COR-L47 (cell line): ENCODE results near the gene TTLL5.

Experiments
- DNase-seq: peaks from one replicate; lab custom pipeline; 2025; lab: John Stamatoyannopoulos, UW

The TTLL5 gene

DNA sequence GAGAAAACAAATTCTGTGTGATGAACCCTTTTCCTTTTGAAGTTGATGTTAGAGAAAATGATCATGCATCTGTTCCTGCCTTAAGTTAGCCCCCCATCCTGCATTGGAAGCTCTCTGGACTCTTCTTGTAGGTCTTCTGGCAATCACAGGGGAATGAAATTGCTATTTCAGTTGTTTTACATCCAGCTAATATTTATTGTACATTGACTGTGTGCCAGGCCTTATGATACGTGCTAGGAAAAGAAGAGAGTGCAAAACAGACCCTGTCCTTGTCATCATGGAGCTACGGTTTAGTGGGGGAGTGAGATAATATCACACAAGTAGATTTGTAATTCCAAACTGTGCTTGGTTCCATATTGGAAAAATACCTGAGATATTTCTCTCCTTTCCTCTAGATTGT is 202.2 kb downstream of the TTLL5 start:
- DNase-seq, result no peak

DNA sequence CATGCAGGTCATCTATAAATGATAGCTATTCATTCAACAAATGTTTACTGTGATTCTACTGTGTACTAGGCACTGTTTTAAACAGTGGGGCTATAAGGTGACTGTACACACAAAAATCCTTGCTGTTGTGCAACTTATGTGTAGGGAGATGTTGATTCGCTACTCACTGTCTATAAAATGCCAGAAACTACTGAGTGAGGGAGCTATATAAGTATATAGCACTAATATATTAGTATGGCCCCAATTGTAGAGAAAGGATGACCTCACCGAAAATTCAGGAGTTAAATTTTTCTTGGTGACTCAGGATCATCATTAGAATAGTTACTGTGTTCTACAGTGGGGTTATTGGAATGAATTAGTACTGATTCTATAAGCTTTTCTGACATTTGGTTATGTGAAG is 203.3 kb downstream of the TTLL5 start:
- DNase-seq, result no peak

DNA sequence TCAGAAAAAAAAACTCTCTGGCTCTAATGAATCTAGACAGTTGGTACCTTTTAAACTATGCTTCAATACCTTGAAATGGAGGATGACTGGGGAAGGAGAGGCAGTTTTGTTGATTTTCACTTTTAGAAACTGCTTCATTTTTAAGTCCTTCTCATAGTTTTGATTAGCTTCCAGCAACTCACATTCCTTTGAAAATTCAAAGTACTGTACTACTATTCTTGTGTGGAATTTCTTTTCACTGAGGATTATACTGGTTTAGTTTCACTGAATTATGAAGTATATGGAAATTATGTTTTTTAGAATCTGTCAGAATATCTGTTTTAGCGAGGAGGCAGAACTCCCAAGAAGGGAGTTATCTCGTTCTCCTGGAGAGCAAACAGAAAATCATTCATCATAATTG is 204.5 kb downstream of the TTLL5 start:
- no peak for DNase-seq

DNA sequence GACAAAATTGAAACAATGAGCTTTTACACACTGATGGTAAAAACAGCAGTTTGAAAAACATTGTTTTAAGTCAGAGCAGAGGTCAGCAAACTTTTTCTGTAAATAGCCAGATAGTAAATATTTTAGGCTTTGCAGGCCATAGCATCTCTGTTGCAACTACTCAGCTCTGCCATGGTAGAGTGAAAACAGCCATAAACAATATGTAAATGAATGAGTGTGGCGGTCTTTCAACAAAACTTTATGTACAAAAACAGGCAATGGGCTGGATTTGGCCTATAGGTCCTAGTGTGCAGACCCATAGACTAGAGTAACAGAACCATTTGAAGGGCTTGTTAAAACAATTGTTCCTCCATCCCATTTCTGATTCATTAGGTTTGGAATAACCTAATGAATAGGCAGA is 205.9 kb downstream of the TTLL5 start:
- DNase-seq, result no peak

DNA sequence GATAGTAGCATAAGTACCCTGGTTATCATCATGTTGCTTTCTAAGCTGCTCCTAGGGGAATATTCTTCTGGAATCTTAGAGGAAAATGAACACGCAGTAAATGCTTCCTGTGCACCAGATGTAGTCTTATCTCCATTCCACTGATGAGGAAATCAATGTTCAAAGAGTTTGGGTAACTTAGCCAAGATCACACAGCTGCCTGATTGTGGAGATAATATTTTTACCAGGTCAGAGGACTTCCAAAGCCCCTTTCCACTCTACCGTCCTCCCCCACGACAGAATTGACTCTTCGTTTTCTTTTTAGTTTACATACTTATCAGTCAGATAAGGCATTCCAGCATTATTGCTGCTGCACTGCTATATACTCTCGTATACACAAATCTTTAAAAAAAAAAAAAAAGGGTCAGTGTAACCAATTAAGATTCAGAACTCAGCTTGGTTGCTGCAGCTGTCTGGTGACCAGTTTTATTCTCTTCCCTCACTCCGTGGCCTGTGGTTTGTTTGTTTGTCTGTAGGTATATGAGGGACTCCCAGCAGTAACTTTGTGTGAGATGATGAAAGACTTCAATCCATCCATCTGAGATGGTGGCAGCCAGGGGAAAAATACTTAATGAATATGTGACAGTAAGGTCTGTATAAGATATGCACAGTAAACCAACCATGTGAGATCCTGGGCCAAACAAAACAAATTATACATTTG is 210.3 kb downstream of the TTLL5 start:
- DNase-seq, result no peak

DNA sequence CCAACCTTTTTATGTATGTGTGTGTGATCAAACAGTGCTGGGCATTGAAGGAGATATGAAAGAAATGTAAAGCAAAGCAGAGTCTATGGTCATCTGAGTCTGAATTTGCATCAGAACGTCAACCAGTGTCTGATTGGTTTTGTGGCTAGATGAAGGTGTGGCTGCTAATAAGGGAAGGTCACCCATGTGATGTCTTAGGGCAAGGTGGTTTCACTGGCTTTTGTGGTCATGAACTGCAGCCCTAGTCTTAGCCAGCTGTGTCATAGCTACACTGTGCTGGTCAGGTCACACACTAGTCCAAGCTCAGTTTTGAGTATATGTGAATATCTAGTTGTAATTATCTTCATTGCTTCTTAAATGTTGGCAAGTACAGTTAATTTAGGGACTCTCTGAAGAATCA is 214.9 kb downstream of the TTLL5 start:
- no peak for DNase-seq

DNA sequence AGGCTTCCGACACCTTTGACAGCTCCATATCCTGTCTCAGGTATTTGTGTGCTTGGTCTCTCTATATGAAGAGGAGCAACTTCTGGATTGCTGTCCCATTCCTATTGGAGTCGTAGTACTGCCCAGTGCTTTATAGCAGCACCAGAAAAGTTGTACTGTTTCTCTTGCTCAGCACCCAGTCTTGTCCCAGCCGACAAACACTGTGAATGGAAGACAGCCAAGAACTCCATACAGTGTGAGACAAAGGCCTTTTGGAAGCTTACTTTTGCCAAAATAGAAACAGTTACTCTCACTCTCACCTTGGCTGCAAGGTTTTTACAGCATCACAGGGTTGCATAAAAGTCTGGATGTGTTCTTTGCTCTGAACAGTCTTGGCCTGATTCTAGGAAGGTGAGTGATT is 215.5 kb downstream of the TTLL5 start:
- DNase-seq, result no peak

DNA sequence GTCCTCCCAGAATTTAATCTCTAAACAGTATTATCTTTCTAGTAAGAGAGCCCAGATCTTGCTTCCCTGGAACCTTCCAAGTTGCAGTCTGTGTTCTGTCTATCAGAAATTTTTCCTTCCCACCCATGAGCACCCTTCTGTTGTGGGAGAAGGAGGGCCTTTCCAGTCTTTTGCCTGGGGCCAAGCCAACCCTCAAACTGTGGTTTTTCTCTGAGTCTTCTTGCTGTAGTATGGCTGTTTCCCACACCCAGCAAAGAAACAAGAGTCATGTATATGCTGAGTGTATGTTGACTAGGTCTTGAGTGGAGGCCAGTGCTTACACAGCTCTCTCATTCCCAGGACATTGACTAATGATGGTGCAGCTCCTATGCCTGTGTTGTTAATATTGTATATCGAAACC is 216.2 kb downstream of the TTLL5 start:
- DNase-seq, result no peak

DNA sequence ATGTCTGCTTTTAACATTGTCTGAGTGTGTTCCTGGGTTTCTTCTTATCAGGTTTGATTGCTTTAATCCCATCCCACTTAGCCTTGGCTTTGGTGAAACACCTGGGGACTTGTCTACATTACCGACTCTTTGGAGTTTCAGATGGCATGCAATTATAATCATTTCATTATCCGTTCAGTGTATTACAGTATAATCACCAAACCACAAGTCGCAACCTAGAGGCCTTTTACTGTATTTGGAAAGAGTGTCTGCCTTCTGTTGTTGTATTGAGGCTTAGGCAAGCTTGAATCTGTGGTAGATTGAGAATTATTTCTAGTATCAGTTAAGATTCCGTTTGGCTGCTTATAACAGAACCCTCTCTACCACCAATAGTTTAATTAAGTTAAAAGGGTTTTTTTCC is 216.8 kb downstream of the TTLL5 start:
- no peak for DNase-seq

DNA sequence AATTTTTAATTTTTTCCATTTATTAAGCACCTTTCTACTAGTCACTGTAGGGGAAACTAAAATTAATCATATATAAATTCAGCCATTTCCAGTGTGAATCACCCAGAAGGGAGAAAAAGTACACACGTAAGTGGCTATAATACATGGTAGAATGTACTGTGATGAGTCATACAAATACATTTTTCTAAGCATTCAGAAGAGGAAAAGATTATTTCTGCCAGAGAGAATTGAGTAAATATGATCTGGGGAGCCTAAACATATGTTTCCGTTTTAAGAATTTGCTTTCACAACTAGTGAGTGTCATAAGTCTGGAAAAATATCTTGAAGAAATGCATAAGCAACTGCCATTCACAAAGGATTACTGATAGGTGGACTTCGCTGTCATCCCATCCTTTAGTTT is 218.0 kb downstream of the TTLL5 start:
- DNase-seq, result no peak

DNA sequence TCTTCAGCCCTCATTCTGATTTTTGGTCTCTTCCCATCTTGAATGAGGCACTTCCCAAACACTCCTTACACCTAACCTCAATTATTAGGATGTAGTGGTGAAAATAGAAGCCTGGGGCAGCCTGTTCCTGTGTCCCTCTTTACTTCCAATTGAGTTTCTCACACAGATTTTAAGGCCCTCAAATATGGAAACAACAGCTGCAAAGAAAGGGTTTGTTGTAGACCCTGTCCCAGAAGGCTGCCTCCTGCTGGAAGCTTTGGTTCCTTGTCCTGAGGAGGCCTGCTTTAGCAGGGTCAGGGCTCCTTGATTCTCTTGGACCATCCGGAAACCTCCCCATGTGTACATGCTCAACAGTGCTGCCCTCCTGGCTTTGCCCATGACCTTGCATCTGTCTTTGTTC is 219.5 kb downstream of the TTLL5 start:
- DNase-seq, result no peak

DNA sequence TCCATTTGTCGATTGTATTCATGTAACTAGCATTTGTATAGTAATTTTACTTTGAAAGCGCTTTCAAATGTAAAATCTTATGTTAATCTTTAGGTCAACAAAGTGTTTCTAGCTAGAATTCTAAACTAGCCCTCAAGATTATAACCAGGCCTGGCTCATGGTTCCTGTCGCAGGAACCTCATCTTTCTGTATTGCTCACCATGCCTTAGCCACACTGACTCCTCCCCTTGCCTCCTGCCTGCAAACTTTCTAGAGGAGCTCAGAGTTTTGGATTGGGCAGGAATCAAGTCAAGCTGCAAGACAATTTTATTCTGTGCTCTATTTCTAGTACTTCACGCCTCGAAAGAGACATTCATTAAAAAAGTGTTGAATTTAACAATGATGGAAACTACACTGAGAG is 220.9 kb downstream of the TTLL5 start:
- no peak for DNase-seq

DNA sequence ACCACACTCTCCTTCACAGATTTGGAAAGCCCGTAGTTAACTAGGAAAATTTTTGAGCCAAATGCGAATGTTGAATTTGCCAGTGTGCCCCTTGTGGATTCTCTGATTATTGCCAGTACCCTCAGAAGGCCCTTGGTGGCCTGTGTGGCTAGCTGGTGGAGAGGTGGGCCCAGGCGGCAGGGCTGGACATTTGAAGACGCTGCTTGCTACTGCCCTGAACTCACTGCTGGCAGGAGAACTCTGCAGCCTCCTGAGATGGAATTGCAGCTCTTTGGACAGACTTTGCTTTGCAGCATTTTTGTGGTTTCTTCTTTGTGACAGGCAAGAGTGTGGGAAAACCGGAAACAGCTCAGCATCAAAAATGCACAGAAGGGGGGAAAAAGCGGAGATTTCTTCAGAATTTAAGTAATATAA is 223.2 kb downstream of the TTLL5 start:
- no peak for DNase-seq

DNA sequence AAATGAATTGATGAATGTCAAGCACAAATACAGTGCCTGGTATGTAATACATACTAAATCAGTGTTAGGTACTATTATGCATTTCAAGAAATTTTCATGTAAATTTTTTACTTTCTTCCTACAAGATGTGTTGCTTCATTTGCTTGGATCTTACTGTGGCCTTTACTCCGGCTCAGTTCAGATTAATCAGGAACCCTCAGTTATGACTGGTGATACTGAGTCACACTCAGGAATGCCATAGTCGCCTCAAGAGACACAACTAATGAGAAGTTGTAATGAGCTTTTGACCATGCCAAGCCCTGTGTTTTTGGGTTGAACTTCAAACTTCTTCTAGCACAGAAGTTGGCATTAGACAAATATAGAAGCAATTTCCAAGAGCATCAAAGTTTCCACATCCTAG is 224.8 kb downstream of the TTLL5 start:
- DNase-seq, result no peak

DNA sequence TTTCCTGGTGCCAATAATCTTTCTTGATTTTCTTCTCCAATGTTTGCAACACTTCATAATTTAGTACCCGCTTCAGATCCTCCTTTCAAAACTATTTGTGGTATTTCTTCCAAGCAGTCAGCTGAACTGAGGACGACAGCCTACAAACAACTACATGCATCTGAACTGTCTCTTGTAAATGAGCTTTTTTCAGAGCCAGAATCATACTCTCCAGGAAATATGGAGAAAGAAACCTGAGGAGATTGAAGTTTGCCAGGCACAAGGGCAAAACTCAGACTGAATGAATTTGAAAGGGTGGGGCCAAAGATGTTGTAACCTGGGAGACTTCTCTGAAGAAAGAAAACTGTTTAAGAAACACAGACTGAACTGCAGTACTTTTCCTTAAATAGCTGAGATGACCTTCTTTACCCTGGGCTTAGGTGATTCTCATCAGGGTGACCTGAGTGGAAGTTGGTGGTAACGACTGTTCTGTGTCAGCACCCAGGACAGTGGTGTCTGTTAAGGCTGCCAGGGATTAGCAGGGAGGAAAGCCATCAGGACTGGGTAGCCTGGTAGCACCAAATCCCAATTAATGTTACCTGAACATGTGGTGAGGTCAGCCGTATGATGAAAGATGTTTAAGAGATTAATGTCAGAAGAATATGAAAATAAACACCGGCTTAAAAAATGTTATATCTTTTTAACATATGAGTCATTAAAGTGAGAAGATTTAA is 225.7 kb downstream of the TTLL5 start:
- DNase-seq, result no peak

DNA sequence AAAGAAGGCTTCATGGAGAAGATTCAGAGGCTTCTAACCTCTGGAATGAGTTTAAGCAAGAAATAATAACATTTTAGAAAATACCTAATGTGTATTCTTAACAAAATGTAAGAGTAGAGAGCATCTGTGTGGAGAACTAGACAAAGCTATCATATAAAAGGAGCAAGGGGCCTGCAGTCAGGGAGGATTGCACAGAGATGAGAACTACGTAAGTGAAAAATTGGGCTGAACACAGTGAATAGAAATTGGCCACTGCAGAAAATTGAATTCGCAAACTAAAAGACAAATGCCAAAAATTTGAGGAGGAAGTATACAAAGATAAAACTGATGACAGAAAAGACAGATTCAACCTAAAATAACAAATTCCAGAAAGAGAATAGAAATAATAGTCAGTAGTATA is 227.9 kb downstream of the TTLL5 start:
- DNase-seq, result no peak

DNA sequence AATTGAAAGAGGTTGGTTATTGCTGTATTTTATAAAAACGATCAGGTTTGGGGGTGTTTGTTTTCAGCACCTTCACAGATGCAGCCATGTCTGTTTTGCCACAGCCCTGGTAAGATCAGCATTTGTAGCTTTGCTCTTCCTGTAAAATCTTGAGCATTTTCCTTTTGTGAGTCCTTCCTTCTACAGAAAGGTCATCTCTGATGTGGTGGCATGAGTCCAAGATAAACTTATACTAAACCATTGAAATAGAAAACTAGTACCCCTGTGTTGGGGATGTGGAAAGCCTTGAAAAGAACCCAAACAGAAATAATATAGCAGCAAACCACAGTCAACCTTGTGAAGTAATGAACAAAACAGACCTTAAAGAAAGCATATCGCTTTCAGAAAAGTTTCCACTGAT is 235.3 kb downstream of the TTLL5 start:
- DNase-seq, result no peak

DNA sequence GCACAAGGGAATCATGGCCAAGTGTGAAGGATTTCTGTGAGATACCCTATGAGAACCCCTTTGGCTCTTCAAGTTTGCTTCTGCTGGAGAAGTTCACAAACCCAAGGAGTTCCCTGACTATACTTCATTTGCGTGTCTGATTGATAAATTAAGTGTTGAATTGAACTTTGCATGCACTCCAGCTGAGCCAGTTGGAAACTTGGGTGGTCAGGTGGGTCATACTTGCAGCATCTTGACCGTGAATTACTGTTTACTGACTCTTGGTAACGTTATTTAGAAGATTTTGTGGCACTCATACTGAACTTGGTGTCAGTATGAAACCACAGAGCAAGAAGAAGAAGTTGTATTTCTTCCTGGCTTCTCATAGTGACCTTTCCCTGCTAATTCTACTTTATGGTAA is 243.3 kb downstream of the TTLL5 start:
- DNase-seq, result no peak

DNA sequence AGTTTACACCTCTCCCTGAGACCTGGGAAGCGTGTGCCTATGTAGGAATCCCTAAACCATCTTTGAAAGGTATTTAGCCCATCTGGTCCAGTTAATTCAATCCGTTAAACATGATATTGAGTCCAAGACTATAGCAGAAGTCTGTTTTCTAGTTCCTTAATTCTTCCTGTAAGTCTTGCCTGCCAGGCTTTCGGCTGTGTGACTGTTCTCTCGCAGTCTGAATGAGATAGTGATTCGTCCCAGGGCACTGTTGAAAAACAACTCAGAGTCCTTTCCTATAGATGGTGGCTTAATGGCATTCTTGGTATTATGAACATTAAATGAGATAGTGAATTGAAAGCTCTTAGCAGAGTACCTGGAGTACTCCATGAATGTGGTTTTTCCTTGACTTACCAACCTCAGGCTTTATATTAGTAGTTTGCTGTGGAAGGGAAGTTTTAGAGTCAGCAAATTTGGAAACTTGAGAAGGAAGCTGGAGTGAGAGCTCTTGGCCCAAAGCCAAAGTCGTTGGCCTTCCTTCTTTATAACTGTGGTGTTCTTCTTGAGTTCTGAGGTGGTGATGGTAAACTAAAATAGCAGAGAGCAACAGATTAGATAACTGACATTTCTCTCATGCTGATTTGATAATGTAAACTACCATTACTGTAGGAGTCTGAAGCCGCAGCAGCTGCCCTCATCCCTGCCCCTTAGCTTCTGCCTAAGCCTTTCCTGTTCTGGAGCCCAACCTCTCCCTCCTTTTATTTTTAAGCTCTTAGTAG is 244.3 kb downstream of the TTLL5 start:
- DNase-seq, result no peak

DNA sequence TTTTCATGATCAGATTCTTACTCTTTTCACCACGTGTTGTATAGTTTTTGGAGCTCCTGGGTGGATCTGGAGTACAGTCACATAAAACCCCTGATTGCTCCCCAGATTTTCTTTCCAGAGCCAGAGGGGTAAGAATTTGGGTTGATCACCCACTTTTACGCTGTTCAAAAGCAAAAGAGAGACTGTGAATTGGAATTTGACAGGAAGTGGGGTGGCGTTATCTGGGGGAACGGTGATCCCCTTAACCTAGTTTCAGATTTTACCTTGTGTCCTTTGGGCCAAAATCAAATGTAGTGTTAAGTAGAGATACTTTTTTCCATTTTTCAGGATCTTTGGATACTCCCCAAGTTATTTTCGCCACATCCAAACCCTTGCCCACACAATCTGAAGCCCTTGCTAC is 245.2 kb downstream of the TTLL5 start:
- DNase-seq, result no peak

DNA sequence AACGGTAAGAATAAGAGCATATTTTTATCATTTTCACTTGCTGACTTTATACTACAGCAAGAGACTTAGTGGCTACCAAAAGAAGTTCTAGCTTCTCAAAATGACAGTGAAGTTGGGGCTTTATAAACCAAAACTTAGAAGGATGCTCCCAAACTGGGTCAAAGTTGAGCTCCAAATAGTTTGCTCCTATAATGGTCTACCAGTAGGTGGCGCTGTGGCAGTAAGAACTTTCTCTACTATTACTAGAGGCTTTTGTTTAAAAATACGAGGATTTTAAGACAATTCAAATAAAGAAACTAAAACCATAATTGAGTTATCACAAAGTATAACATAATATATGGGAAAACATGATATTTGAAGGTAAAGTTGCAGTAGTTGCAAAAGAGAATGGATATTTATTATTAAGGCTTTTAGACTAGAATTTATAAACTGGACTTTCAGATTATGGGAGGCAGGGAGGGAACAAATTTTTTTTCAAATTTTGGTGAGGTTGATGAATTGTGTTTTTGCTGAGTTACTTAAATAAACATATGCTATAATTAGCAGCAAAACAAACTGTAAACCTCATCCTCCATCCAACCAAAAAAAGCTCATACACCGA is 245.7 kb downstream of the TTLL5 start:
- peak; percentile 53 for DNase-seq

DNA sequence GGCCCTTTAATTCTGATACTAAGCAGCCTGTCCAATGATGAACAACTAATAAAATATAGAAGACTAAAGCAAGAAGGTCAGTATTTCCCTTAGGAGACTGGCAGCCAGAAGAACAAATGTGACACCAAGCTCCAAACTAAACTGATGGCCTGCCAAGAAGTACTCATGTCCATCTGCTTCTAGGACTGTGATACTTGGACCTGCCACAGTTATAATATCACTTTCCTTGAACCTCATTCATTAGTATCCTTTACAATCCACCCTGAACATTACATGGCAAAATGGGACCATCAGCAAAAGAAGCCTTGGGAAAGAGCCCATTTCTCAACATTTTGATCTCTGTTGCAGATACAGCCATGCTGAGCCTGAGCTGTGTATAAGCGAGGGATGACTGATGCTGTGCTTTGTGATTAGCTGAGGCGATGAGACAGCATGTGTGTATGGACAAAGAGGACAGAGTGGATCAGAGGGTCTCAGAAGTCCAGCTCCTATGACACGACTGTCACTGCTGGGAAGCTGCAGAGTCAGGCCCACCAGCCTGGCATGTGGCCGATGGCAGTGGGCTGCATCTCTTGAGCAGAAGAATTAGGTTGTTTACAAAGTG is 246.8 kb downstream of the TTLL5 start:
- DNase-seq, result no peak
